Endothelial cell of umbilical vein (primary cell): ENCODE data around the gene TNFAIP8L3.

Experiments used
- CTCF ChIP-seq, 2 donors: IDR thresholded peaks; 1 replicate in 1 of 2; 2 replicates in 1 of 2; pipeline ENCODE4 v1.5.1; 2011; ENCODE audit warnings: low read length in 2 of 2, mild to moderate bottlenecking in 2 of 2, moderate library complexity in 2 of 2, control low read depth in 1 of 2, inconsistent platforms in 1 of 2, low read depth in 1 of 2; ENCODE audit not compliant: insufficient read depth in 1 of 2; ENCODE audit errors: extremely low read depth in 1 of 2
- EZH2 ChIP-seq: IDR thresholded peaks from 2 replicates; pipeline ENCODE4 v1.6.1; 2012; ENCODE audit warnings: borderline replicate concordance, low read depth, mild to moderate bottlenecking, moderate library complexity, low read length, inconsistent platforms; ENCODE audit not compliant: severe bottlenecking
- GATA2 ChIP-seq: IDR thresholded peaks from 2 replicates; pipeline ENCODE4 v1.7.0; 2011; ENCODE audit warnings: low read depth, mild to moderate bottlenecking, moderate library complexity, mixed read lengths, low read length; ENCODE audit not compliant: insufficient read length, insufficient read depth
- MAX ChIP-seq: IDR thresholded peaks from 2 replicates; pipeline ENCODE4 v1.6.1; 2011; ENCODE audit not compliant: insufficient read depth, insufficient read length
- POLR2A ChIP-seq: IDR thresholded peaks from 2 replicates; pipeline ENCODE4 v1.6.1; 2012; ENCODE audit warnings: low read depth, mild to moderate bottlenecking, control low read depth, low read length
- POLR2AphosphoS5 ChIP-seq: IDR thresholded peaks from 2 replicates; pipeline ENCODE4 v1.6.1; 2012; ENCODE audit warnings: low read depth, mild to moderate bottlenecking, control low read depth, low read length, moderate library complexity; ENCODE audit not compliant: insufficient read depth

- TF ChIP-seq CTCF (IDR thresholded peaks at IDR 0.05; ENCODE audit: extremely low read depth in 1 of 2, insufficient read depth in 1 of 2, low read depth in 1 of 2, low read length in 2 of 2), result no peak
- no peak for TF ChIP-seq EZH2
- no peak for TF ChIP-seq POLR2A
- TF ChIP-seq MAX, result no peak
- no peak for TF ChIP-seq GATA2
- no peak for TF ChIP-seq POLR2AphosphoS5
These were observed 27.0 kb upstream of the TNFAIP8L3 start for GRCh38 chr15:51121631-51122225.
